ENCODE results near the gene ALX4.

- TF ChIP-seq, protein P1, sequence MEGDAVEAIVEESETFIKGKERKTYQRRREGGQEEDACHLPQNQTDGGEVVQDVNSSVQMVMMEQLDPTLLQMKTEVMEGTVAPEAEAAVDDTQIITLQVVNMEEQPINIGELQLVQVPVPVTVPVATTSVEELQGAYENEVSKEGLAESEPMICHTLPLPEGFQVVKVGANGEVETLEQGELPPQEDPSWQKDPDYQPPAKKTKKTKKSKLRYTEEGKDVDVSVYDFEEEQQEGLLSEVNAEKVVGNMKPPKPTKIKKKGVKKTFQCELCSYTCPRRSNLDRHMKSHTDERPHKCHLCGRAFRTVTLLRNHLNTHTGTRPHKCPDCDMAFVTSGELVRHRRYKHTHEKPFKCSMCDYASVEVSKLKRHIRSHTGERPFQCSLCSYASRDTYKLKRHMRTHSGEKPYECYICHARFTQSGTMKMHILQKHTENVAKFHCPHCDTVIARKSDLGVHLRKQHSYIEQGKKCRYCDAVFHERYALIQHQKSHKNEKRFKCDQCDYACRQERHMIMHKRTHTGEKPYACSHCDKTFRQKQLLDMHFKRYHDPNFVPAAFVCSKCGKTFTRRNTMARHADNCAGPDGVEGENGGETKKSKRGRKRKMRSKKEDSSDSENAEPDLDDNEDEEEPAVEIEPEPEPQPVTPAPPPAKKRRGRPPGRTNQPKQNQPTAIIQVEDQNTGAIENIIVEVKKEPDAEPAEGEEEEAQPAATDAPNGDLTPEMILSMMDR (tag by site-specific recombination; IDR thresholded peaks at IDR 0.05), result no peak
- no peak for TF ChIP-seq SP2 (tag by site-specific recombination; IDR thresholded peaks at IDR 0.05)
- TF ChIP-seq REST (tag by site-specific recombination; IDR thresholded peaks at IDR 0.05), result no peak
- TF ChIP-seq ZNF292 (tag by site-specific recombination; IDR thresholded peaks at IDR 0.05; ENCODE audit: borderline replicate concordance, low read depth), result no peak
- TF ChIP-seq ZNF777 (tag by site-specific recombination; IDR thresholded peaks at IDR 0.05; ENCODE audit: borderline replicate concordance), result no peak
- no peak for TF ChIP-seq ZNF416 (tag by site-specific recombination; IDR thresholded peaks at IDR 0.05)
Observed at GRCh38 chr11:44219830-44220796, 89.8 kb downstream of the ALX4 start.
